ENCODE results near the gene MCM9.

DNA sequence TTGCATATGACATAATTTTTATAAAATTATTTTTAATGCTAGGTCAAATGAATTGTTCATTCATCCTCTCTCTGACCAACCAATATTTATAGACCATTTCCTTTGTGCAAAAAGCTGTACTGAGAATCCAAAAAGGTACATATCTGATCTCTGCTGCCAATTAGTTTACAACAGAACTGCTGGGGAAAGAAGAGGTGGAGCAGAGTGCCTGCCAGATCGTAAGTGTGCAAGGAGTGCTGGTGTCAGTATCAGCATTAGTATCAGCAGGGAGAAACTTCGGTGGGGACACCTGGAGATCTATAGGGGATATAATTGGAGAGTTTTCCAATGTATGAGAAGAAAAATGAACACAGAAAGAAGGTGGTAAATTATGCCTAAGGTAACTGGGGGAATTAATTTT, 104.3 kb downstream of the MCM9 start:
- TF ChIP-seq ATF1 (CRISPR knock-in tag; IDR thresholded peaks at IDR 0.05) (no peak), CREM (CRISPR knock-in tag; IDR thresholded peaks at IDR 0.05) (no peak), ZNF263 (CRISPR knock-in tag; IDR thresholded peaks at IDR 0.05; ENCODE audit: low read depth) (no peak), AR (CRISPR knock-in tag; IDR thresholded peaks at IDR 0.05) (no peak), E2F5 (CRISPR knock-in tag; IDR thresholded peaks at IDR 0.05) (no peak), FOXP1 (CRISPR knock-in tag; IDR thresholded peaks at IDR 0.05; ENCODE audit: borderline replicate concordance) (no peak)
- TF ChIP-seq, protein P1, sequence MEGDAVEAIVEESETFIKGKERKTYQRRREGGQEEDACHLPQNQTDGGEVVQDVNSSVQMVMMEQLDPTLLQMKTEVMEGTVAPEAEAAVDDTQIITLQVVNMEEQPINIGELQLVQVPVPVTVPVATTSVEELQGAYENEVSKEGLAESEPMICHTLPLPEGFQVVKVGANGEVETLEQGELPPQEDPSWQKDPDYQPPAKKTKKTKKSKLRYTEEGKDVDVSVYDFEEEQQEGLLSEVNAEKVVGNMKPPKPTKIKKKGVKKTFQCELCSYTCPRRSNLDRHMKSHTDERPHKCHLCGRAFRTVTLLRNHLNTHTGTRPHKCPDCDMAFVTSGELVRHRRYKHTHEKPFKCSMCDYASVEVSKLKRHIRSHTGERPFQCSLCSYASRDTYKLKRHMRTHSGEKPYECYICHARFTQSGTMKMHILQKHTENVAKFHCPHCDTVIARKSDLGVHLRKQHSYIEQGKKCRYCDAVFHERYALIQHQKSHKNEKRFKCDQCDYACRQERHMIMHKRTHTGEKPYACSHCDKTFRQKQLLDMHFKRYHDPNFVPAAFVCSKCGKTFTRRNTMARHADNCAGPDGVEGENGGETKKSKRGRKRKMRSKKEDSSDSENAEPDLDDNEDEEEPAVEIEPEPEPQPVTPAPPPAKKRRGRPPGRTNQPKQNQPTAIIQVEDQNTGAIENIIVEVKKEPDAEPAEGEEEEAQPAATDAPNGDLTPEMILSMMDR (IDR thresholded peaks at IDR 0.05), result no peak
- TF ChIP-seq, protein P2, sequence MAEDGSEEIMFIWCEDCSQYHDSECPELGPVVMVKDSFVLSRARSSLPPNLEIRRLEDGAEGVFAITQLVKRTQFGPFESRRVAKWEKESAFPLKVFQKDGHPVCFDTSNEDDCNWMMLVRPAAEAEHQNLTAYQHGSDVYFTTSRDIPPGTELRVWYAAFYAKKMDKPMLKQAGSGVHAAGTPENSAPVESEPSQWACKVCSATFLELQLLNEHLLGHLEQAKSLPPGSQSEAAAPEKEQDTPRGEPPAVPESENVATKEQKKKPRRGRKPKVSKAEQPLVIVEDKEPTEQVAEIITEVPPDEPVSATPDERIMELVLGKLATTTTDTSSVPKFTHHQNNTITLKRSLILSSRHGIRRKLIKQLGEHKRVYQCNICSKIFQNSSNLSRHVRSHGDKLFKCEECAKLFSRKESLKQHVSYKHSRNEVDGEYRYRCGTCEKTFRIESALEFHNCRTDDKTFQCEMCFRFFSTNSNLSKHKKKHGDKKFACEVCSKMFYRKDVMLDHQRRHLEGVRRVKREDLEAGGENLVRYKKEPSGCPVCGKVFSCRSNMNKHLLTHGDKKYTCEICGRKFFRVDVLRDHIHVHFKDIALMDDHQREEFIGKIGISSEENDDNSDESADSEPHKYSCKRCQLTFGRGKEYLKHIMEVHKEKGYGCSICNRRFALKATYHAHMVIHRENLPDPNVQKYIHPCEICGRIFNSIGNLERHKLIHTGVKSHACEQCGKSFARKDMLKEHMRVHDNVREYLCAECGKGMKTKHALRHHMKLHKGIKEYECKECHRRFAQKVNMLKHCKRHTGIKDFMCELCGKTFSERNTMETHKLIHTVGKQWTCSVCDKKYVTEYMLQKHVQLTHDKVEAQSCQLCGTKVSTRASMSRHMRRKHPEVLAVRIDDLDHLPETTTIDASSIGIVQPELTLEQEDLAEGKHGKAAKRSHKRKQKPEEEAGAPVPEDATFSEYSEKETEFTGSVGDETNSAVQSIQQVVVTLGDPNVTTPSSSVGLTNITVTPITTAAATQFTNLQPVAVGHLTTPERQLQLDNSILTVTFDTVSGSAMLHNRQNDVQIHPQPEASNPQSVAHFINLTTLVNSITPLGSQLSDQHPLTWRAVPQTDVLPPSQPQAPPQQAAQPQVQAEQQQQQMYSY (CRISPR knock-in tag; IDR thresholded peaks at IDR 0.05), result no peak

All from WTC11 (cell line).